ENCODE measurements around the gene GCNA.

The GCNA gene

GRCh38 chrX:71612256-71612655 lies 34.0 kb downstream of the GCNA start:
- in situ Hi-C loops (cut with HindIII; ENCODE audit: low sequenced_read_pairs), result no loop called here

GRCh38 chrX:71615056-71615455 lies 36.8 kb downstream of the GCNA start:
- in situ Hi-C loops (cut with HindIII; ENCODE audit: low sequenced_read_pairs), result no loop called here

DNA sequence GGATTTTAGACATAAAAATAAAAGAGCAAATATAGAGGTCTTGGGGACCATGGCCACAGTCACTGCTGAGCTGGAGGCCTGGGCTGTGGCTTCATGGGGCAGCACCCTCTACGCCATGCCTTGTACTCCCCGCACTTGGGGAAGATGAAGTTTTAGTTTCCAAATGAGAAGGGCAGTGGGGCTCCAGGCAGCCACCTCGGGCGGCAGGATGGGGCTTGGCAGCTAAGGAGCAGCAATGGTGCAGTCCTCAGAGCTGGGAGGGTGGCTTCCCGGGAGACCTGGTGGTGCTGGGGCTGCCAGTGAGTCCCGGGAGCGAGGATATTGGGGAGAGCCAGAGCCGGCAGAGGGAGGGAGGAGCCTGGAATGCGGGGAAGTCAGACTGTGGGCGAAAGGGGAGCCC lies 37.7 kb downstream of the GCNA start:
- in situ Hi-C loops (cut with HindIII; ENCODE audit: low sequenced_read_pairs), result no loop called here

DNA sequence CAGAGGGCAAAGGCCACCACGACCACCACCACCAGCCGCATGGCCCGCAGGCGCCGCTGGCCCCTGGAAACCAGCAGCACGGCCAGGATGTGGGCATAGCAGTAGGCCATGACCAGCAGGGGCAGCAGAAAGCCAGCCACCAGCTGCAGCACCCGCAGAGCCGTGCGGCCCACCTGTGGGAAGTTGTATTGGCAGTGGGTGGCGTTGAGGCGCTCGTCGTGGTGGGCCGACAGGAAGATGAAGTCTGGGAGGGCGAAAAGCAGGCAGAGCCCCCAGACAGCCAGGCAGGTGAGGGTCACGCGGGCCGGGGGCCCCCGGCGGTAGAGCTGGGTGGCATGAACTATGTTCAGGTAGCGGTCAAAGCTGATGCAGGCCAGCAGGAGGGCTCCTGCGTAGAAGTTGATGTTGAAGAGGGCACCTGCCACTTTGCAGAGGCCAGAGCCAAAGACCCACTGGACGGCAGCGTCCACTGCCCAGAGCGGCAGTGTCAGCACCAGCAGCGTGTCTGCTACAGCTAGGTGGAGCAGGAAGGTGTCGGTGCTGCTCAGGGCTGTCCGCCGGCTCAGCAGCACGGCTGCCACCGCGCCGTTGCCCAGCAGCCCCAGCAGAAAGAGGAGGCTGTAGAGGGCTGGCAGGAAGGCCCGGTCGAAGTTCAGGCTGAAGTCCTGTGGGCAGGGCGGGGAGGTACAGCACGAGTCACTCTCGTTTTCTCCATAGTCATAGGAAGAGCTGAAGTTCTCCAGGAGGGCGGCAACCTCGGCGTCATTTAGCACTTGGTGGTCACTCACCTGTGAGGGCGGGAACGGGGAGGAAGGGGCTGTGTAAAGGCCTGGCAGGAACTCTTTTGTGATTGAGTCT lies 38.7 kb downstream of the GCNA start:
- in situ Hi-C loops (cut with HindIII; ENCODE audit: low sequenced_read_pairs), result no loop called here

GRCh38 chrX:71617742-71618141 lies 39.5 kb downstream of the GCNA start:
- in situ Hi-C loops (cut with HindIII; ENCODE audit: low sequenced_read_pairs), result no loop called here

- in situ Hi-C loops (cut with HindIII; ENCODE audit: low sequenced_read_pairs), result no loop called here
These were observed 40.1 kb downstream of the GCNA start, which contains the start of gene CXCR3 for GRCh38 chrX:71618303-71618721. CXCR3 (minus strand) TSS chrX:71618511; CDS start chrX:71618449, 62 bp downstream.

- in situ Hi-C loops (cut with HindIII; ENCODE audit: low sequenced_read_pairs), result no loop called here
These were observed 40.5 kb downstream of the GCNA start for GRCh38 chrX:71618787-71619186.

DNA sequence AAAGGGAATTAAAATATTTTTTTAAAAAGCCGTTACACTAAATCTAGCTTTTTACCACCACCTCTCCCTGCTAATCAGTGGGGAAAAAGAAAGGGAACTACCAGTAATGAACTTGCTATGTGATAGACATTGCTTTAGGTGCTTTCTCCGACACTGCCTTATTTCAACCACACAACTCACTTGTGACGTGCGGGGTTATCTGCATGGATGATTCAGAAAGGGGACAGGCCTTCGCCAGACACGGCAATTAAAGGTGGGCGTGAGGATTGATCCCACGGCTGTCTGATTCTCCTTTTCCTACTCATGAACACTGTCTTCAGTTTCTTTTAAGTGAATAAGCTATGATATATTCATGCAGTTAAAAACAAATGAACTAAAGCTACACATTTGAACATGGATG lies 41.0 kb downstream of the GCNA start:
- in situ Hi-C loops (cut with HindIII; ENCODE audit: low sequenced_read_pairs), result no loop called here

DNA sequence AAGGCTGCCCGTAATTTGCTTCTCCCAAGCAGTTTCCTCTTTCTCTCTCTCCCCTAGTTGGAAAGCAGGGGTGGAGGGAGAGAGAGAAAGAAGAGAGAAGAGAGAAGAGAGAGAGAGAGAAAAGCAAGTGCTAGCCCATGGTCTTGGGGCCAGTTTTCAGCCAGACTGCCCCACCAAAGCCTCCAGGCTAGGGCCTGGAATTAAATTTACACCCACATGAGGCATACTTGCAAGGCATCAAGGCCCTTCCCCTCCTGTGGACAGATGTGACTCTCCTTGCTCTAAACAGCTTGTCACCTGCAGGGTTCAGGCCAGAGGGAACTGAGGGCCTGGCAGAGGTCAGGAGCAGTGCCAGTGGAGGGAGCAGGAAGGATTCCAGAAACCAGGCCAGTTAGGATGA lies 41.7 kb downstream of the GCNA start:
- in situ Hi-C loops (cut with HindIII; ENCODE audit: low sequenced_read_pairs), result no loop called here

- in situ Hi-C loops (cut with HindIII; ENCODE audit: low sequenced_read_pairs), result no loop called here
These were observed 43.4 kb downstream of the GCNA start for GRCh38 chrX:71621603-71622002.

DNA sequence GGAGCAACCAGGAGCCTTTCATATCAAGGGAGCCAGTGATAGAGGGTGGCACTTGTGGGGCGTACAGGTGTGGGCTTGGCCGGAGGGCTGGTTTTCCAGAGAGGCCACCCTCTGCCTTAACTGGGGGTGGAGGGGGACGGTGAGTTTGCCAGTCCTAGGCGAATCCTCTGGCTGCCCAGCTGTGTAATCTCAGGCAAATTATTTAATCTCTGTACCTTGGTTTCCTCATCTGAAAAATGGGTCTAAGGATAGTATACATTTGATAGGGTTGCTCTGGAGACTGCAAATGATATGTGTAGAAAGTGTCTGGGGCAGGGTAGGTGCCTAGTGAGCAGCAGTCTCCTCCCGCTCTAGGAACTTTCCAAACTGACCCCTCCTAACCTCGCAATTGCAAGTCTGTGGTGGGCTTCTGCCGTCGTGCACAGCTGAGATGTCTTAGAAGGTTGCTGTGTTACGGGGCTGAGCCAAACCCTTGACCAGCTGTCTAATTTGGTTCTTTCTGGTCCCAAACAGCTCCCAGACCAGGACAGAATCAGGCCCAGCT lies 43.9 kb downstream of the GCNA start:
- in situ Hi-C loops (cut with HindIII; ENCODE audit: low sequenced_read_pairs), result no loop called here

DNA sequence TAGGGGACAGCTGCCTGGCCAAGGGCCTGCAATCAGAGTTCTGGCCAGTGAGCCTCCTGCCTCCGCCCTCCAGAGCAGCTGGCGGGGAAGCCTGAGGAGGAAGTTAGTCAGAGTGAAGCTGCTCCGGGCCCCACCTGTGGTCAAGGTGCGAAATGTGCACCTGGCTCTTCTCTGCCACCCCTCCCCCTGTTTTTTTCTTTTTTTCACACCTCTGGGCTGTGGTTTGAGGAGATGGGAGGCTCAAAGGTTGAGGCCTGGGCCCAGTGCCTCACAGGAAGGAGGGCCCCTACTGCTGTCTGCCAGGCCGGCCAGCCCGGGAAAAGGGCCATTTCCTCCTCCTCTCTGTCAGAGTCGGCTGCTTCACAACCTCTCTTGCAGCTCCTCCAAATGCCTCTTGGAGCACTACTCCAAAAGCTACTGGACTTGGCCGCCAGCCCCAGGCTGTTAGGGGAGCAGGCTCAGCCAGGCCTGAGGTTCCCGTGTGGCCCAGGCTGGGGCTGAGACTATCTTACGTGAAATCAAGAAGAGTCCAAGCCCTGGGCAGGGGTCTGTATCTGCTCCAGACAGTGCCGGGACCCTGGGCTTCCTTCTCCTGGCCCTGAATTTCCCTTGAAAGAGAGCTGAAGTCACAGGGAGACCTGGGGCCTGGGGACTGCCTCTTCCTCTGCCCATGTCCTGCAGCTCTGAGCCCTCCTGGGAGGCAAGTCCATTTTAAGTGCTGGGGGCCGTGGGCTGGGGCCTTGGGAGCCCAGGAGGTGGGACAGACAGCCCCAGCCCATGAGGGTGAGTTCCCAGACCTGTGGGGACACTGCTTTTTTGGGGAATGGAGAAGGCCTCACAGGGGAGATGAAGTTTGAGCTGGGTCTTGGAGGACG lies 44.6 kb downstream of the GCNA start:
- in situ Hi-C loops (cut with HindIII; ENCODE audit: low sequenced_read_pairs), result no loop called here

DNA sequence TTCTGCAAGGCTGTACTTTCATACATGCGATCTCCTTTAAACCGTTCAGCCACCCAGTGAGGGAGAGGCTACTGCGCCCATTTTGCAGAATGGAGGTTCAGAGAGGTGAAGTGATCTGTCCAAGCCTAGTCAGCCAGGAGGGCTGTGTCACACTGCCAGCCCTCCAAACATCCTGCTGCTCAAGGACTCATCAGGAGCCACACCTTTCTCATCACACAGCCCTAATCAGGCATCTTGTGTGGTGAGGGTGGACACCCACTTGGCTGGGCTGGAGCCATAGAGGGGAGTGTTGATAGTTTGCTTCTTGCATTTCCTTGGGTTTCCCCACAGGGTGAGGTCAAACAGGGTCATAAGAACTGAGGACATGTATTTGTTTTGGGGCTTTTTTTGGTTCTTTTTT lies 45.5 kb downstream of the GCNA start:
- in situ Hi-C loops (cut with HindIII; ENCODE audit: low sequenced_read_pairs), result no loop called here

DNA sequence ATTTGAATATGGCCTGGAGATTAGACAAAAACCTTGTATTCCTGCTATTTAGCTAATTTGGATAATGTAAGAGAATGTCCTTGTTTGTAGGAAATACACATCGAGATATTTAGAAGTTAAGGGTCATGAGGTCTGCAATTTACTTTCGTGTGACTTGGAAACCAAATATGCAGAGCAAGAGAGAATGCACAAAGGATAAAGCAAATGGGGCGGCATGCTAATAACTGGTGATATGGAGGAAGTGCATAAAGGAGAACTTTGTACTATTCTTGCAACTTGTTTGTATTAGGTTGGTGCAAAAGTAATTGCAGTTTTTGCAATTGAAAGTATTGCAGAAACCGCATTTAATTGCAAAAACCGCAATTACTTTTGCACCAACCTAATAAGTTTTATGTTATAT lies 47.2 kb downstream of the GCNA start:
- in situ Hi-C loops (cut with HindIII; ENCODE audit: low sequenced_read_pairs), result no loop called here

DNA sequence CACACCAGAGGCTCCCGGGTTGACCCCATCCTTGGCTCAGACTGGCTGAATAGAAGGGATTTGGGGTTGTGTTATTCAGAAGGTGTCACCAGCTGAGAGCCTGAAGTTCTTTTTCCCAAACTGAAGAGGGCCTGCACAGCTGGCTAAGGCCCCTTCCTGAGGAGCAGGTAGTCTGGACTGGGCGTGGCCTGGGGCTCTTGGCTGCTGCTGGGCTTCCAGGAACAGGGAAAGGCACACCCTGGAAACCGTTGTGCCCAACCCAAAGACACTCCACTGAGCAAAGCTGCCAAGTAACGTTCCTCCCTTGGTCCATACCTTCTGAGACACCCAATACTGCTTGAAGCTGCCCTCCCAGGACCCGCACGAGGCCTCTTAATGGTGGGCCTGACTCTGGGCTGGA lies 48.3 kb downstream of the GCNA start:
- in situ Hi-C loops (cut with HindIII; ENCODE audit: low sequenced_read_pairs), result no loop called here

- in situ Hi-C loops (cut with HindIII; ENCODE audit: low sequenced_read_pairs), result no loop called here
These were observed 49.6 kb downstream of the GCNA start for GRCh38 chrX:71627588-71628404.

DNA sequence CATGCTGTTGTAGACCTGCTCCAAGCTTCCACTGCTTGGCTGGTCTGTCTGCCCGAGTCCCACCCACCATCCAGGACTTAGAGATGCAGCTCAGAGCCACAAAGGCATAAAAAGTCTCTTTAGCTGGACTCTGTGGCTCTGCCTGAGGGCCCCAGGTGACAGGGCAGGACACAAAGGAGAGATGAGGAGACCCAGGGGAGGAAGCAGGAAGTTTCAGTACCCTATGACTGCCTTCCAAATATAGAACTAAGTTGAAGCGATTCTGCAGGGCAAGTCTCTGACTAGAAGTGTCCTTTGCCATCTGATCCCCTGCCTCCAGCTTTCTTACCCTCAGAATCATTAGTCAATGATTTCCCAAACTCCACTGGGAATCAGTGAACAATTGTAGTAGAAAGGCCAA lies 51.2 kb downstream of the GCNA start:
- in situ Hi-C loops (cut with HindIII; ENCODE audit: low sequenced_read_pairs), result no loop called here

- in situ Hi-C loops (cut with HindIII; ENCODE audit: low sequenced_read_pairs), result no loop called here
These were observed 54.9 kb downstream of the GCNA start for GRCh38 chrX:71632923-71633657.

GRCh38 chrX:71634366-71634765 lies 56.1 kb downstream of the GCNA start:
- in situ Hi-C loops (cut with HindIII; ENCODE audit: low sequenced_read_pairs), result no loop called here

Data from endothelial cell of hepatic sinusoid (primary cell).